ENCODE results near the gene MKNK1. TPM values are rescaled to one million over a fixed set of nuclear protein-coding genes. Genes with fewer than 3 reads are reported as not detected.

MKNK1 gene
- total and polyA plus RNA-seq, 2 of the 4 experiments (the other 2 are of a cell fraction), result 14.3 to 35.2 TPM

DNA sequence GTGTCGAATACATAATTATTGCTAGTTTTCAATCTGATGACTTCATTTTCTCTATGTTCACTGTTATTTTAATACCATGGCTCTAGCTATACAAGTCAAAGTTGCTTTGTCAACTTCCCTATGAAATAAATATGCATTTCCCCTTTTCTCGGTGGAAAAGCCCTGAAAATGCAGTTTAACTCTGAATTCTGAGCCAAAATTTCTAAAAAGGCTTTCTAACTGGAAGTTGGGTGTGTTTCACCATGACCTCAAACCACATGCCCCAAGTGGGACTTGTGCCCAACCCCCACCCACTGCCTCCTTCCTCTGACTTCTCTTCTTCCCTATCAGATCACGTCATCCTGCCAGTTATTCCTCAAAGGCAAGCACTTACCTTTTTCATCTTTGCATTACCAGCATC lies 8.9 kb downstream of the MKNK1 start:
- in situ Hi-C loops (cut with MboI; ENCODE audit: low sequenced_read_pairs), result no loop called here
- Histone ChIP-seq H3K4ac (ENCODE audit: low read depth, low read length) (no peak overlapping the region), H2BK20ac (ENCODE audit: low read depth, low read length) (no peak overlapping the region), H4K8ac (ENCODE audit: low read depth in 2 of 2, low read length in 2 of 2) (no peak overlapping the region), H4K91ac (ENCODE audit: insufficient read depth, low read depth, low read length) (no peak overlapping the region), H4K5ac (ENCODE audit: low read depth, low read length) (no peak overlapping the region), H2AFZ (replicated peaks; ENCODE audit: low read length, poor library complexity) (no peak overlapping the region), H3K18ac (ENCODE audit: low read depth, low read length) (no peak overlapping the region), H3K27ac (ENCODE audit: insufficient read depth, low read length) (no peak overlapping the region), H3K23ac (ENCODE audit: low read depth, low read length) (no peak overlapping the region), H3K14ac (replicated peaks; ENCODE audit: low read depth, low read length) (no peak overlapping the region), H3K79me1 (ENCODE audit: low read depth in 1 of 2, low read length in 2 of 2) (peaks cover 21 to 46% of the 10 kb centered on the region in 2 experiments), H2BK15ac (ENCODE audit: low read depth, low read length) (no peak overlapping the region), H3K4me1 (ENCODE audit: control insufficient read depth, insufficient read depth, low read length) (peaks cover 6% of the 10 kb centered on the region), H2BK120ac (ENCODE audit: low read depth, low read length) (no peak overlapping the region), H3K36me3 (ENCODE audit: control insufficient read depth, insufficient read depth, low read length) (peaks cover 32% of the 10 kb centered on the region), H3K9me3 (ENCODE audit: control insufficient read depth, insufficient read depth, low read length) (no peaks in the 10 kb centered on the region), H2AK9ac (replicated peaks; ENCODE audit: low read depth, low read length, poor library complexity) (no peak overlapping the region), H2AK5ac (ENCODE audit: low read depth, low read length) (no peak overlapping the region), H4K20me1 (ENCODE audit: insufficient read depth, low read length) (peaks cover 17% of the 10 kb centered on the region; the same call in 1 of the 2 replicates), H3K4me2 (ENCODE audit: low read depth, low read length) (no peak overlapping the region), H3K27me3 (ENCODE audit: control insufficient read depth, insufficient read depth, low read length) (no peaks in the 10 kb centered on the region), H3K9me1 (ENCODE audit: insufficient read depth, low read length) (peaks cover 20% of the 10 kb centered on the region; the same call in 1 of the 2 replicates), H3K4me3 (ENCODE audit: insufficient read depth, low read depth, low read length) (no peak overlapping the region), H3K56ac (ENCODE audit: extremely low read depth, insufficient read depth, low read length) (no peak overlapping the region), H2BK5ac (ENCODE audit: low read depth, low read length, poor library complexity, severe bottlenecking) (no peak overlapping the region), H3K9ac (ENCODE audit: low read depth, low read length) (no peak overlapping the region)
- ATAC-seq (ENCODE audit: low read depth) (no peak), DNase-seq (no peak)
- TF ChIP-seq MAFK (IDR thresholded peaks at IDR 0.05; ENCODE audit: low read depth, low read length), result no peak
- no peak for TF ChIP-seq RFX5 (IDR thresholded peaks at IDR 0.05; ENCODE audit: low read depth, low read length)
- TF ChIP-seq, protein P1, sequence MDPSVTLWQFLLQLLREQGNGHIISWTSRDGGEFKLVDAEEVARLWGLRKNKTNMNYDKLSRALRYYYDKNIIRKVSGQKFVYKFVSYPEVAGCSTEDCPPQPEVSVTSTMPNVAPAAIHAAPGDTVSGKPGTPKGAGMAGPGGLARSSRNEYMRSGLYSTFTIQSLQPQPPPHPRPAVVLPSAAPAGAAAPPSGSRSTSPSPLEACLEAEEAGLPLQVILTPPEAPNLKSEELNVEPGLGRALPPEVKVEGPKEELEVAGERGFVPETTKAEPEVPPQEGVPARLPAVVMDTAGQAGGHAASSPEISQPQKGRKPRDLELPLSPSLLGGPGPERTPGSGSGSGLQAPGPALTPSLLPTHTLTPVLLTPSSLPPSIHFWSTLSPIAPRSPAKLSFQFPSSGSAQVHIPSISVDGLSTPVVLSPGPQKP (IDR thresholded peaks at IDR 0.05; ENCODE audit: borderline replicate concordance, low read depth, low read length), result no peak
- no peak for TF ChIP-seq BHLHE40 (IDR thresholded peaks at IDR 0.05; ENCODE audit: low read depth, low read length)
- no peak for TF ChIP-seq CHD1 (IDR thresholded peaks at IDR 0.05; ENCODE audit: low read depth, low read length)
- TF ChIP-seq SMC3 (IDR thresholded peaks at IDR 0.05; ENCODE audit: low read depth, low read length), result no peak
- TF ChIP-seq CEBPB (IDR thresholded peaks at IDR 0.05; ENCODE audit: low read depth, low read length), result no peak
- no peak for TF ChIP-seq NFE2L2 (IDR thresholded peaks at IDR 0.05; ENCODE audit: low read depth, low read length)
- no peak for TF ChIP-seq FOS (IDR thresholded peaks at IDR 0.05; ENCODE audit: low read depth, low read length)
- no peak for TF ChIP-seq RAD21 (IDR thresholded peaks at IDR 0.05; ENCODE audit: low read length)
- TF ChIP-seq, protein P2, sequence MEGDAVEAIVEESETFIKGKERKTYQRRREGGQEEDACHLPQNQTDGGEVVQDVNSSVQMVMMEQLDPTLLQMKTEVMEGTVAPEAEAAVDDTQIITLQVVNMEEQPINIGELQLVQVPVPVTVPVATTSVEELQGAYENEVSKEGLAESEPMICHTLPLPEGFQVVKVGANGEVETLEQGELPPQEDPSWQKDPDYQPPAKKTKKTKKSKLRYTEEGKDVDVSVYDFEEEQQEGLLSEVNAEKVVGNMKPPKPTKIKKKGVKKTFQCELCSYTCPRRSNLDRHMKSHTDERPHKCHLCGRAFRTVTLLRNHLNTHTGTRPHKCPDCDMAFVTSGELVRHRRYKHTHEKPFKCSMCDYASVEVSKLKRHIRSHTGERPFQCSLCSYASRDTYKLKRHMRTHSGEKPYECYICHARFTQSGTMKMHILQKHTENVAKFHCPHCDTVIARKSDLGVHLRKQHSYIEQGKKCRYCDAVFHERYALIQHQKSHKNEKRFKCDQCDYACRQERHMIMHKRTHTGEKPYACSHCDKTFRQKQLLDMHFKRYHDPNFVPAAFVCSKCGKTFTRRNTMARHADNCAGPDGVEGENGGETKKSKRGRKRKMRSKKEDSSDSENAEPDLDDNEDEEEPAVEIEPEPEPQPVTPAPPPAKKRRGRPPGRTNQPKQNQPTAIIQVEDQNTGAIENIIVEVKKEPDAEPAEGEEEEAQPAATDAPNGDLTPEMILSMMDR (conservative IDR thresholded peaks at IDR 0.05; ENCODE audit: low read depth, low read length), result no peak
- no peak for TF ChIP-seq POLR2A (IDR thresholded peaks at IDR 0.05; ENCODE audit: low read depth, low read length)
- TF ChIP-seq RCOR1 (IDR thresholded peaks at IDR 0.05; ENCODE audit: insufficient replicate concordance, low read length), result no peak
- TF ChIP-seq MAZ (IDR thresholded peaks at IDR 0.05; ENCODE audit: borderline replicate concordance, low read depth, low read length), result no peak
- TF ChIP-seq, protein P3, sequence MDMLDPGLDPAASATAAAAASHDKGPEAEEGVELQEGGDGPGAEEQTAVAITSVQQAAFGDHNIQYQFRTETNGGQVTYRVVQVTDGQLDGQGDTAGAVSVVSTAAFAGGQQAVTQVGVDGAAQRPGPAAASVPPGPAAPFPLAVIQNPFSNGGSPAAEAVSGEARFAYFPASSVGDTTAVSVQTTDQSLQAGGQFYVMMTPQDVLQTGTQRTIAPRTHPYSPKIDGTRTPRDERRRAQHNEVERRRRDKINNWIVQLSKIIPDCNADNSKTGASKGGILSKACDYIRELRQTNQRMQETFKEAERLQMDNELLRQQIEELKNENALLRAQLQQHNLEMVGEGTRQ (IDR thresholded peaks at IDR 0.05; ENCODE audit: low read depth, low read length), result no peak
- TF ChIP-seq MXI1 (IDR thresholded peaks at IDR 0.05; ENCODE audit: borderline replicate concordance, low read depth, low read length), result no peak
- ChIA-PET POLR2A (ENCODE audit: unreplicated experiment) (no interaction called here), CTCF (interaction anchor here (1.2 kb wide), 1 partner anchor 9 kb away, joined by 8 read pairs; the partner anchor contains the start of gene MKNK1)
- no TSS peak for BruUV-seq (replicated peaks)
- WGBS, 2 experiments (ENCODE audit: extremely low coverage in 2 of 2, insufficient read length in 1 of 2), result no CpG with 5 or more reads among the region's 3 CpGs
- intact Hi-C loops (cut with micrococcal nuclease), result no loop called here
- dilution Hi-C loops (cut with HindIII; ENCODE audit: low sequenced_read_pairs, unreplicated experiment), result no loop called here

All from IMR-90 (cell line).